GM23338 (cell line): ENCODE data around the gene CACNG3. TPM values are rescaled to one million over a fixed set of nuclear protein-coding genes. Genes with fewer than 3 reads are reported as not detected.
A peak's percentile ranks its signal among the peaks of the same experiment; 100 is the strongest.

Source experiments
- ATAC-seq: fragments of 200-7000 bp; cut with Tn5 transposase; 3 replicates; pipeline ENCODE4 v1.9.1; 2020
- DNase-seq: peaks from one replicate; pipeline ENCODE4 v3.0.0-alpha.2; 2015; ENCODE audit warnings: low spot score
- H2AFZ ChIP-seq: fragments of 200-600 bp; sonication (generic); 2 replicates; pipeline ENCODE4 v1.8.0; 2016; ENCODE audit warnings: antibody characterized with exemption, mild to moderate bottlenecking, moderate library complexity
- H3F3A ChIP-seq: fragments of 200-600 bp; sonication (generic); replicated peaks from 2 replicates; pipeline ENCODE4 v1.8.0; 2017; ENCODE audit warnings: antibody characterized with exemption, mixed run types, low read depth
- H3K27ac ChIP-seq: fragments of 200-600 bp; sonication (generic); 2 replicates; pipeline ENCODE4 v1.6.1; 2016; ENCODE audit warnings: low read depth
- H3K27me3 ChIP-seq: fragments of 200-600 bp; sonication (generic); 2 replicates; pipeline ENCODE4 v1.8.0; 2016; ENCODE audit warnings: mild to moderate bottlenecking, mixed run types, moderate library complexity; ENCODE audit not compliant: insufficient read depth
- H3K36me3 ChIP-seq: fragments of 200-600 bp; sonication (generic); 2 replicates; pipeline ENCODE4 v1.8.0; 2016; ENCODE audit warnings: mild to moderate bottlenecking; ENCODE audit not compliant: insufficient read depth
- H3K4me1 ChIP-seq: fragments of 200-600 bp; sonication (generic); 2 replicates; pipeline ENCODE4 v1.8.0; 2016; ENCODE audit warnings: mild to moderate bottlenecking, moderate library complexity; ENCODE audit not compliant: insufficient read depth
- H3K4me2 ChIP-seq: fragments of 200-600 bp; sonication (generic); 2 replicates; pipeline ENCODE4 v1.7.1; 2017; ENCODE audit warnings: mixed run types
- H3K4me3 ChIP-seq: fragments of 200-600 bp; sonication (generic); 2 replicates; pipeline ENCODE4 v1.6.1; 2016; ENCODE audit warnings: mixed run types
- H3K79me2 ChIP-seq: fragments of 200-600 bp; sonication (generic); replicated peaks from 2 replicates; pipeline ENCODE4 v1.8.0; 2017; ENCODE audit warnings: mild to moderate bottlenecking; ENCODE audit not compliant: insufficient read depth
- H3K9me2 ChIP-seq: fragments of 200-600 bp; sonication (generic); 2 replicates; pipeline ENCODE4 v1.8.0; 2017; ENCODE audit not compliant: insufficient read depth
- H4K20me1 ChIP-seq: fragments of 200-600 bp; sonication (generic); replicated peaks from 2 replicates; pipeline ENCODE4 v1.8.0; 2017; ENCODE audit warnings: mild to moderate bottlenecking; ENCODE audit not compliant: insufficient read depth
- H3K27ac Mint-ChIP-seq: 2 replicates; pipeline ENCODE4 v1.8.0; 2020; ENCODE audit warnings: inconsistent platforms, mild to moderate bottlenecking, moderate library complexity, mixed read lengths
- H3K27me3 Mint-ChIP-seq: 3 replicates; pipeline ENCODE4 v1.8.0; 2022; ENCODE audit warnings: low read depth, mild to moderate bottlenecking, moderate library complexity, mixed read lengths, inconsistent platforms; ENCODE audit not compliant: insufficient read depth, poor library complexity
- H3K36me3 Mint-ChIP-seq: 3 replicates; pipeline ENCODE4 v1.8.0; 2021; ENCODE audit warnings: low read depth, mild to moderate bottlenecking, inconsistent platforms, moderate library complexity, mixed read lengths
- H3K4me1 Mint-ChIP-seq: 3 replicates; pipeline ENCODE4 v1.8.0; 2020; ENCODE audit warnings: mild to moderate bottlenecking, inconsistent platforms, mixed read lengths
- H3K4me3 Mint-ChIP-seq: 3 replicates; pipeline ENCODE4 v1.8.0; 2021; ENCODE audit warnings: moderate library complexity, mild to moderate bottlenecking, inconsistent platforms, mixed read lengths
- H3K9me3 Mint-ChIP-seq: 3 replicates; pipeline ENCODE4 v1.8.0; 2020; ENCODE audit warnings: moderate library complexity, mild to moderate bottlenecking, inconsistent platforms, mixed read lengths
- CTCF ChIP-seq, 2 experiments: fragments of 200-600 bp in 1 of 2; sonication (generic) in 1 of 2; conservative IDR thresholded peaks; 2 replicates each; pipeline versions ENCODE4 v1.5.1 to v1.6.1; 2016 to 2017; ENCODE audit warnings: antibody characterized with exemption in 2 of 2, low read depth in 2 of 2, mild to moderate bottlenecking in 2 of 2, moderate library complexity in 1 of 2
- EZH2 ChIP-seq: fragments of 200-600 bp; sonication (generic); IDR thresholded peaks from one replicate; pipeline ENCODE4 v1.8.0; 2017; ENCODE audit warnings: antibody characterized with exemption, mild to moderate bottlenecking, low read depth; ENCODE audit not compliant: unreplicated experiment
- EZH2phosphoT487 ChIP-seq: fragments of 200-600 bp; sonication (generic); IDR thresholded peaks from one replicate; pipeline ENCODE4 v1.8.1; 2018; ENCODE audit warnings: antibody characterized with exemption; ENCODE audit not compliant: unreplicated experiment
- JUNB ChIP-seq: IDR thresholded peaks from one replicate; pipeline ENCODE4 v1.6.1; 2016; ENCODE audit warnings: antibody characterized with exemption; ENCODE audit not compliant: unreplicated experiment
- NANOG ChIP-seq: IDR thresholded peaks from 2 replicates; pipeline ENCODE4 v1.6.1; 2016; ENCODE audit warnings: antibody characterized with exemption, borderline replicate concordance
- REST ChIP-seq: IDR thresholded peaks from one replicate; pipeline ENCODE4 v1.6.1; 2018; ENCODE audit warnings: antibody characterized with exemption; ENCODE audit not compliant: unreplicated experiment
- STAT1 ChIP-seq: IDR thresholded peaks from one replicate; pipeline ENCODE4 v1.6.1; 2016; ENCODE audit warnings: antibody characterized with exemption; ENCODE audit not compliant: unreplicated experiment
- ZNF114 ChIP-seq: fragments of 250-450 bp; sonication (Bioruptor Pico); IDR thresholded peaks from 2 replicates; pipeline ENCODE4 v1.5.0; 2020; ENCODE audit warnings: mild to moderate bottlenecking, moderate library complexity
- ZNF331 ChIP-seq: fragments of 250-450 bp; sonication (Bioruptor Pico); IDR thresholded peaks from 2 replicates; pipeline ENCODE4 v1.5.0; 2020; ENCODE audit warnings: low read depth, mild to moderate bottlenecking, moderate library complexity
- ZNF462 ChIP-seq: fragments of 250-450 bp; sonication (Bioruptor Pico); IDR thresholded peaks from 2 replicates; pipeline ENCODE4 v1.5.0; 2020; ENCODE audit warnings: mild to moderate bottlenecking, moderate library complexity
- polyA plus RNA-seq: library from polyadenylated mRNA; unstranded; fragments of >200 nt; fragmentation: Nextera tagmentation; extraction: Ambion mirVana; gene quantifications from 2 replicates; pipeline ENCODE4 v1.2.1, GENCODE V29; 2016
- total RNA-seq: library from RNA; depleted of rRNA; stranded (reverse); fragments of >200 nt; shearing (Covaris generic); gene quantifications from 2 replicates; pipeline ENCODE4 v1.2.3, GENCODE V29; 2014

CACNG3 gene
- total and polyA plus RNA-seq, 2 experiments from 2014 or later: not detected

GRCh38 chr16:24382762-24383407 lies 126.8 kb downstream of the CACNG3 start:
- peaks cover 54% of the 10 kb centered on the region for H3K9me3 Mint-ChIP-seq
- no peaks in the 10 kb centered on the region for H3K79me2 ChIP-seq
- no peaks in the 10 kb centered on the region for H3F3A ChIP-seq
- no peak overlapping the region for H2AFZ ChIP-seq
- TF ChIP-seq ZNF462 (CRISPR knock-in tag) (no peak), NANOG (peak; percentile 49; the same call in 1 of the 2 replicates)
- H3K4me1 Mint-ChIP-seq: peaks cover 15% of the 10 kb centered on the region
- no peak overlapping the region for H3K4me3 ChIP-seq
- no peak overlapping the region for H3K4me3 Mint-ChIP-seq
- H4K20me1 ChIP-seq: no peaks in the 10 kb centered on the region
- peaks cover 21% of the 10 kb centered on the region for H3K4me1 ChIP-seq
- H3K9me2 ChIP-seq: no peaks in the 10 kb centered on the region
- ATAC-seq (peak; percentile 88), DNase-seq (peak; percentile 58)
- H3K27ac Mint-ChIP-seq: no peak overlapping the region
- no peak overlapping the region for H3K27ac ChIP-seq
- peaks cover 6% of the 10 kb centered on the region; the same call in 1 of the 2 replicates for H3K36me3 ChIP-seq
- H3K27me3 ChIP-seq: peaks cover 11% of the 10 kb centered on the region
- H3K36me3 Mint-ChIP-seq: peaks cover 49% of the 10 kb centered on the region
- peaks cover 11% of the 10 kb centered on the region for H3K27me3 Mint-ChIP-seq
- H3K4me2 ChIP-seq: peak overlapping the region; percentile 62

DNA sequence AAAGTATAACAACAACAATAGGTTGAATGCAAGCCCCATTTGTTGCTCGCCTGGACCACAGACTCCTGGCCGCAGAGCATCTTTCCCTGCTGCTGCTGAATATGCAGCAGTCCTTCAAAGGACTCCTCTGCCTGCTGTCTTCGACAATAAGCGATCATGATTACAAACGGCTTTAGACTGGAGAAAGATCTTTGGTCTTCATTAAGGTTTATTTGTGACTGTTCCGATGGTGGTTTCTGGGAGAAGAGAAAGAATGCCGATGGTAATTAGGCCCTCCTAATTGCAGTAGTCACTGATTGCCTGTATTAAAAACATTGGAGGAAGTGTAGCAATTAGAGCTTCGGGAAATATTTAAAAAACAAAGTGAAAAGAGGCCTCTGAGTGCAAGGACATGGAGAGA lies 138.2 kb downstream of the CACNG3 start:
- H2AFZ ChIP-seq: 0 out of 2 replicates have a peak overlapping the region, but pooled peaks have one; percentile 21
- no peaks in the 10 kb centered on the region for H3K36me3 ChIP-seq
- no peak overlapping the region for H3K27ac ChIP-seq
- H3K4me1 Mint-ChIP-seq: peaks cover 20% of the 10 kb centered on the region
- no peaks in the 10 kb centered on the region for H3K36me3 Mint-ChIP-seq
- H3K27me3 ChIP-seq: no peaks in the 10 kb centered on the region
- peaks cover 3% of the 10 kb centered on the region for H3K27me3 Mint-ChIP-seq
- no peak overlapping the region for H3K4me2 ChIP-seq
- H3K4me3 ChIP-seq: no peak overlapping the region
- H3K27ac Mint-ChIP-seq: no peak overlapping the region
- H3K4me1 ChIP-seq: peaks cover 6% of the 10 kb centered on the region
- H3K79me2 ChIP-seq: no peaks in the 10 kb centered on the region
- no peaks in the 10 kb centered on the region for H3F3A ChIP-seq
- no peaks in the 10 kb centered on the region for H4K20me1 ChIP-seq
- ATAC-seq (no peak), DNase-seq (no peak)
- peaks cover 6% of the 10 kb centered on the region for H3K9me2 ChIP-seq
- no peak overlapping the region for H3K4me3 Mint-ChIP-seq
- peaks cover 6% of the 10 kb centered on the region for H3K9me3 Mint-ChIP-seq
- TF ChIP-seq EZH2 (no peak), CTCF (conservative IDR thresholded peaks at IDR 0.05; ENCODE audit: low read depth in 2 of 2) (no peak), NANOG (no peak), REST (no peak), ZNF114 (no peak), EZH2phosphoT487 (no peak), ZNF331 (CRISPR knock-in tag) (no peak), JUNB (no peak), STAT1 (no peak)
